ENCODE data around the gene DCLK3. TPM values are rescaled to one million over a fixed set of nuclear protein-coding genes. Genes with fewer than 3 reads are reported as not detected.

DCLK3 gene, protein sequence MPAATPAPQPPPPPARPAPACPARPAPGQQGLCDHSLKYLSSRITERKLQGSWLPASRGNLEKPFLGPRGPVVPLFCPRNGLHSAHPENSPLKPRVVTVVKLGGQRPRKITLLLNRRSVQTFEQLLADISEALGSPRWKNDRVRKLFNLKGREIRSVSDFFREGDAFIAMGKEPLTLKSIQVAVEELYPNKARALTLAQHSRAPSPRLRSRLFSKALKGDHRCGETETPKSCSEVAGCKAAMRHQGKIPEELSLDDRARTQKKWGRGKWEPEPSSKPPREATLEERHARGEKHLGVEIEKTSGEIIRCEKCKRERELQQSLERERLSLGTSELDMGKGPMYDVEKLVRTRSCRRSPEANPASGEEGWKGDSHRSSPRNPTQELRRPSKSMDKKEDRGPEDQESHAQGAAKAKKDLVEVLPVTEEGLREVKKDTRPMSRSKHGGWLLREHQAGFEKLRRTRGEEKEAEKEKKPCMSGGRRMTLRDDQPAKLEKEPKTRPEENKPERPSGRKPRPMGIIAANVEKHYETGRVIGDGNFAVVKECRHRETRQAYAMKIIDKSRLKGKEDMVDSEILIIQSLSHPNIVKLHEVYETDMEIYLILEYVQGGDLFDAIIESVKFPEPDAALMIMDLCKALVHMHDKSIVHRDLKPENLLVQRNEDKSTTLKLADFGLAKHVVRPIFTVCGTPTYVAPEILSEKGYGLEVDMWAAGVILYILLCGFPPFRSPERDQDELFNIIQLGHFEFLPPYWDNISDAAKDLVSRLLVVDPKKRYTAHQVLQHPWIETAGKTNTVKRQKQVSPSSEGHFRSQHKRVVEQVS
- 0.63 and 0.69 TPM in 2 replicates for total RNA-seq (2021; fragmentation: NEBNext Ultra II Directional; extraction: Animal tissue kit (Norgen Biotek cat#: 25700))
- 0.27 TPM in 2 replicates for polyA plus RNA-seq (2011; rRNA removed)
- 0.49 TPM for polyA plus RNA-seq (2011; cell fraction: cytosol; rRNA removed)
- polyA plus RNA-seq (2011; cell fraction: nucleus; rRNA removed) = 0.44 TPM
- 0.76 to 1.4 TPM (median 0.85 TPM) in 4 replicates for polyA plus RNA-seq (2012, experiment 1 of 2)
- 0.28 TPM for polyA plus RNA-seq (2012, experiment 2 of 2)
- polyA plus RNA-seq (2013, experiment 1 of 2) = 0.55 TPM
- 0.64 TPM for polyA plus RNA-seq (2013, experiment 2 of 2)
- 0.38 and 0.83 TPM in 2 replicates for polyA minus RNA-seq (2011; rRNA and poly(A)+ RNA removed)
- polyA minus RNA-seq (2011; cell fraction: cytosol; rRNA and poly(A)+ RNA removed) = 0.44 TPM
- 0.50 TPM for polyA minus RNA-seq (2011; cell fraction: nucleus; rRNA and poly(A)+ RNA removed)
- long read RNA-seq, experiment 1 = 0 reads
- long read RNA-seq, experiment 2 = 0 reads

DNA sequence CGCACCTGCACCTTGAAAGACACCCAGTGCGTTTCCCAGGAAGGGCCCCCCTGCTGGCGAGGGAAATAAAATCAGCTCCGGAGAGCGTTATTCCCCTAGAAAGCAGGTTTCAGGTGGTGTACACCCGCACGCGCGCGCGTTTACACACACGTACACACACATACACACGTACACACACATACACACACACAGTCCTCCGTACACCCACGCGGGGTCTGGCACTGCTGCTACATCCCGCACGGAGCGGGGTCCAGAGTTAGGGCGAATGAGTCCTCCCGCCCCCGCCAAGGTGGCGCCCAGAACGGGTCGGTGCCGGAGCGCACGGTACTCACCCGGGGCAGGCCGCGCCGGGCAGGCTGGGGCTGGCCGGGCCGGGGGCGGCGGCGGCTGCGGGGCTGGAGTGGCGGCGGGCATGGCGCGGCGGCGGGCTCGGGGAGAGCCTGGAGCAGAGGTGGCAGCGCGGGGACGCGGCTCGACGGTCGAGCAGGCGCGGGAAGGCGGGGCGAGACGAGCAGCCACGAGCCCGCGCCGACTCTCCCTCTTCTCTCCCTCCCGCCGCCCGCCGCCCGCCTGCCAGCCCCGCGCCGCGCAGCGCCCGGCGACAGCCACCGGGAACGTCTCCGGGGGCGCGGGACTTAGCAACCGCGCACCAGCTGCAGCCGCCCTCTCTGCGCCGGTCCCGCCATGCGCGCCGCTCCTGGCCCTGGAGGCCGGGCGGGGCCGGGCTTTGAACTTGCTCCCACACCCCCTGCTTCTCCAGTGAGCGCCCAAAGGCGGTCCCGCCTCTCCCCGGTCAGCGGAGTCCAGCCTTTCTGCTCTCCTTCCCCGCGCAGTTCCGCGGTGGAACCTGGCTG lies at the start of gene DCLK3:
Gene DCLK3 (minus strand): TSS at position 704 of the 854 bp plus-strand sequence. CDS start 290 bp downstream, at position 414.
- H3K18ac ChIP-seq (ENCODE audit: extremely low read depth, low read length) = peak within 1 kb of the TSS; percentile 78
- H3K14ac ChIP-seq (ENCODE audit: insufficient read length) = no peak within 1 kb of the TSS
- no peak within 1 kb of the TSS for H2AK5ac ChIP-seq (ENCODE audit: low read depth, low read length)
- H3K4me2 ChIP-seq (ENCODE audit: insufficient read depth in 1 of 2, low read depth in 2 of 2, low read length in 2 of 2) = peak within 1 kb of the TSS; percentile 90 to 100
- WGBS, 2 experiments (ENCODE audit: extremely low coverage in 1 of 2, insufficient coverage in 1 of 2, insufficient read length in 1 of 2, insufficient replicate concordance in 2 of 2, low coverage in 1 of 2, low lambda C conversion rate in 2 of 2, missing lambda C conversion rate in 1 of 2) = 5% methylated on average over 39 of the region's 99 CpGs; no CpG with 5 or more reads in 1 of the 2 experiments
- H3K79me2 ChIP-seq (ENCODE audit: control insufficient read depth in 1 of 2, insufficient read depth in 2 of 2, low read length in 2 of 2) = no peaks in the 10 kb centered on the region
- H3K56ac ChIP-seq (replicated peaks; ENCODE audit: insufficient read length, low read depth, low read length) = peak within 1 kb of the TSS; percentile 7
- H3K4me3 ChIP-seq (ENCODE audit: extremely low read depth in 1 of 4, insufficient read depth in 2 of 4, low read depth in 3 of 4, low read length in 4 of 4) = peak within 1 kb of the TSS; percentile 54 to 78 (median 62)
- H2BK15ac ChIP-seq (ENCODE audit: low read length) = peak within 1 kb of the TSS; percentile 53; the same call in 1 of the 2 replicates
- ChIA-PET POLR2A (ENCODE audit: partially characterized antibody) (no interaction called here), CTCF (ENCODE audit: partially characterized antibody) (interaction anchor here (0.6 to 2.2 kb wide), 11 partner anchors 10 to 311 kb away, joined by 3 to 11 read pairs (median 4); no protein-coding TSS in a partner anchor)
- H3K23ac ChIP-seq (ENCODE audit: insufficient read length) = no peak within 1 kb of the TSS
- no peak within 1 kb of the TSS for H4K5ac ChIP-seq (ENCODE audit: insufficient read length, low read depth, low read length)
- DNase-seq (ENCODE audit: low read depth in 1 of 2, low spot score in 2 of 2) (peak in 1 of 2 experiments; percentile 67), FAIRE-seq (no peak)
- no peaks in the 10 kb centered on the region for H3K79me1 ChIP-seq (ENCODE audit: low read depth, low read length)
- peak within 1 kb of the TSS; percentile 99 for H2AFZ ChIP-seq (ENCODE audit: low read length)
- H2BK5ac ChIP-seq (ENCODE audit: low read depth, low read length) = no peak within 1 kb of the TSS
- H4K20me1 ChIP-seq (replicated peaks in 1 of 2; ENCODE audit: control insufficient read depth in 1 of 2, insufficient read depth in 2 of 2, low read length in 2 of 2) = no peaks in the 10 kb centered on the region
- H3K4ac ChIP-seq (replicated peaks; ENCODE audit: insufficient read length, low read depth, low read length) = no peak within 1 kb of the TSS
- no peaks in the 10 kb centered on the region for H3K9me3 ChIP-seq (ENCODE audit: insufficient read depth in 2 of 2, low read depth in 1 of 2, low read length in 1 of 2)
- H2BK12ac ChIP-seq (ENCODE audit: low read depth, low read length) = peak within 1 kb of the TSS; percentile 84; the same call in 1 of the 2 replicates
- peak within 1 kb of the TSS; percentile 62 for H4K91ac ChIP-seq (replicated peaks; ENCODE audit: insufficient read length, low read length)
- H3K23me2 ChIP-seq (ENCODE audit: low read depth, low read length) = peaks cover 7% of the 10 kb centered on the region; the same call in 1 of the 2 replicates
- peak within 1 kb of the TSS in 2 of 4 experiments; percentile 45 to 58; a peak in 4 of 7 replicates for H3K9ac ChIP-seq (replicated peaks in 1 of 4; ENCODE audit: extremely low read depth in 1 of 4, low read depth in 3 of 4, low read length in 3 of 4)
- peak within 1 kb of the TSS; percentile 89 for H4K8ac ChIP-seq (ENCODE audit: extremely low read depth, insufficient read depth, low read length)
- H2BK120ac ChIP-seq (replicated peaks; ENCODE audit: low read depth, low read length) = no peak within 1 kb of the TSS
- H3K36me3 ChIP-seq (ENCODE audit: control insufficient read depth in 2 of 4, insufficient read depth in 4 of 4, low read length in 3 of 4) = no peaks in the 10 kb centered on the region
- no peak within 1 kb of the TSS for H3K27ac ChIP-seq (ENCODE audit: low read depth, low read length)
- peaks cover 6 to 23% (median 21%) of the 10 kb centered on the region in 4 experiments for H3K27me3 ChIP-seq (replicated peaks in 1 of 4; ENCODE audit: control insufficient read depth in 3 of 4, extremely low read depth in 1 of 4, insufficient read depth in 3 of 4, low read length in 3 of 4)
- H2BK20ac ChIP-seq (ENCODE audit: low read length) = peak within 1 kb of the TSS; percentile 92
- H3K4me1 ChIP-seq (replicated peaks in 1 of 4; ENCODE audit: control insufficient read depth in 3 of 4, insufficient read depth in 4 of 4, low read length in 3 of 4) = peaks cover 0 to 7% (median 3%) of the 10 kb centered on the region in 4 experiments; a peak in 3 of 7 replicates
- TF ChIP-seq SIX5 (IDR thresholded peaks at IDR 0.05; ENCODE audit: low read depth, low read length) = no peak
- TF ChIP-seq ASH2L (IDR thresholded peaks at IDR 0.05; ENCODE audit: low read length) = peak; percentile 46
- TF ChIP-seq, protein P1, sequence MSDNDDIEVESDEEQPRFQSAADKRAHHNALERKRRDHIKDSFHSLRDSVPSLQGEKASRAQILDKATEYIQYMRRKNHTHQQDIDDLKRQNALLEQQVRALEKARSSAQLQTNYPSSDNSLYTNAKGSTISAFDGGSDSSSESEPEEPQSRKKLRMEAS (IDR thresholded peaks at IDR 0.05) = peak; percentile 48; the same call in 1 of the 2 replicates
- TF ChIP-seq, protein P2, sequence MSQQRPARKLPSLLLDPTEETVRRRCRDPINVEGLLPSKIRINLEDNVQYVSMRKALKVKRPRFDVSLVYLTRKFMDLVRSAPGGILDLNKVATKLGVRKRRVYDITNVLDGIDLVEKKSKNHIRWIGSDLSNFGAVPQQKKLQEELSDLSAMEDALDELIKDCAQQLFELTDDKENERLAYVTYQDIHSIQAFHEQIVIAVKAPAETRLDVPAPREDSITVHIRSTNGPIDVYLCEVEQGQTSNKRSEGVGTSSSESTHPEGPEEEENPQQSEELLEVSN (IDR thresholded peaks at IDR 0.05) = peak; percentile 82
- TF ChIP-seq SP1 (IDR thresholded peaks at IDR 0.05; ENCODE audit: low read depth, low read length) = no peak
